WI38 (cell line): ENCODE results near the gene HK1.
"Not testable (repeated sequence)": the region's sequence is repeated elsewhere in the genome, so short reads cannot be mapped to it uniquely, and the experiment has no call there.

Source experiments
- H3K4me3 ChIP-seq: 2 replicates; pipeline ENCODE4 v1.5.1; 2011; ENCODE audit warnings: low read depth, mild to moderate bottlenecking, control low read depth, low read length
- CTCF ChIP-seq: IDR thresholded peaks from 2 replicates; pipeline ENCODE4 v1.5.1; 2012; ENCODE audit warnings: low read depth, mild to moderate bottlenecking, control low read depth, low read length

Gene HK1

DNA sequence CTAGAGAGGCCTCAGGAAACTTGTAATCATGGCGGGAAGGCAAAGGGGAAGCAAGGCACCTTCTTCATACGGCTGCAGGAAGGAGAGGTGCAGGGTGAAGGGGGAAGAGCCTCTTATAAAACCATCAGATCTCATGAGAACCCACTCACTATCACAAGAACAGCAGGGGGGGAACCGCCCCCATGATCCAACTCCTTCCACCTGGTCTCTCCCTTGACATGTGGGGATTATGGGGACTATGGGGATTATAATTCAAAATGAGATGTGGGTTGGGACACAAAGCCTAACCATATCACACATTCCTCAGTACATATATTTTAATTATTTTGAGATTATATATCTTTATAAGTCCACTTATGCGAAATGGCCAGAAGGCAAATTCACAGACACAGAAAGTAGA lies 8.9 kb downstream of the HK1 start:
- H3K4me3 ChIP-seq = no peak overlapping the region
- no peak for TF ChIP-seq CTCF

DNA sequence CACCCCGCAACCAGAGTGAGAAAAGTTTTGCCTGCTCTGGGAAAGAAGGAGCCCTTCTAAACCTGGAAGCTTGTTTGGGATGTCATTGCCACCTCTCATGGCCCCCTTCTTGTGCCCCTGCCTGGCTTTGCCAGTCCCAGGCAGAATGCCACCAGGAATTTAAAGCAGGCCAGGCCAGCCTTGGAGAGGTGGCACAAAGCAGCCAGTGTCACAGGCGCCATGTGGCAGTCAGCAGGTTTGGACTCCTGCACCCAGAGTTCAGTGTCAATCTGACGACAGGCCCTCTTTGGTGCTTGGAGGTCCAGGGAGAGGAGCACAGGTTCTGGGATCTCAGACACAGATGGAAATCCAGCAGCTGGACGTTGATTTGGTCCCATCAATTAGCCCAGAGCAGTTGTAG lies 12.7 kb downstream of the HK1 start:
- H3K4me3 ChIP-seq = no peak overlapping the region
- TF ChIP-seq CTCF = no peak

DNA sequence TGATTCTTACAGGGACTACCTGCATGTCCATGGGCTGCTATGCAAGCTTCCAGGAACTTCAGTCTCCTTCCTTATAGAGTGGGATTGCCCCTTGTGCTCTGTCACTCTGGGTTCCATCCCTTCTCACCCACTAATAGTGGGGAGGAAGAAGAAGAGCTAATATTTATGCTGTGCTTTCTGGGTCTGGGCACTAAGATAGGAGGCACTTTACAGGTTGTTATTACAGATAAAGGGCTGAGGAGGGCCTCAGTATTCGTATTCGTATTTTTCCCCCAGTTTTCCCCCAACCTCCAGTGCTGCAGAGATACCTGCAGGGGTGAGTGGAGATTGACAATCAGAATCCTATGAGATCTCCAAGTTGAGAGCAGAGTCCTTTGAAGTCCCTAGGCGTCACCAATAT lies 14.2 kb downstream of the HK1 start:
- H3K4me3 ChIP-seq = no peak overlapping the region
- TF ChIP-seq CTCF = no peak

GRCh38 chr10:69295027-69295636 lies 16.8 kb downstream of the HK1 start:
- no peak overlapping the region for H3K4me3 ChIP-seq

GRCh38 chr10:69303632-69304051 lies 25.3 kb downstream of the HK1 start:
- TF ChIP-seq CTCF = no peak
- no peak overlapping the region for H3K4me3 ChIP-seq

More at GRCh38 chr10:69295027-69295636, 16.8 kb downstream of the HK1 start:
- no peak for TF ChIP-seq CTCF

- H3K4me3 ChIP-seq = no peak overlapping the region
- TF ChIP-seq CTCF = no peak
Observed at GRCh38 chr10:69306421-69306820, 28.1 kb downstream of the HK1 start.

GRCh38 chr10:69307434-69307833 lies 29.1 kb downstream of the HK1 start:
- TF ChIP-seq CTCF = no peak
- no peak overlapping the region for H3K4me3 ChIP-seq

- H3K4me3 ChIP-seq = not testable (repeated sequence)
Observed at GRCh38 chr10:69308304-69308703, 30.0 kb downstream of the HK1 start.
